ENCODE results near the gene CRYBB3. TPM values are rescaled to one million over a fixed set of nuclear protein-coding genes. Genes with fewer than 3 reads are reported as not detected.

CRYBB3 gene
- total and polyA plus RNA-seq, 2 of the 13 experiments (the other 11 are each of a cell fraction or from before 2014, with no cell fraction given), result 0.18 to 0.28 TPM

DNA sequence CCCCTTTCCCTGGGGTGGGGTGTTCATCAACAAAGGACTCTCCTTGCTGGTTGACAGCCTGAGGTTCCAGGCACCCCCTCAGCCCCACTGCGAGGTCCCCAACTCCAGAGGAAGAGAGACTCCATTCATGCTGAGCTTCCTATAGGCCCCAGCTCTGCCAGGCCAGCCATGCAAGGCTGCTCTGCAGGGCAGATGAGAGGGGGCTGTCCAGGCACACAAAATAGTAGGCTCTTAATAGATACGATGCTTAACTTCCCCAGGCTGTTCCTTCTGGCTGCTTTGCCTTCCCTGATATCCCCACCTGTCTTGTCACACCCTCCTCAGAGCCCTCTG, 45.0 kb upstream of the CRYBB3 start (continued):
- TF ChIP-seq SAFB2 (CRISPR knock-in tag; IDR thresholded peaks at IDR 0.05; ENCODE audit: borderline replicate concordance, low read depth), result no peak
- no peak for TF ChIP-seq KDM3A (CRISPR knock-in tag; IDR thresholded peaks at IDR 0.05; ENCODE audit: low read depth)
- no peak for TF ChIP-seq ZBTB3 (CRISPR knock-in tag; IDR thresholded peaks at IDR 0.05; ENCODE audit: borderline replicate concordance, low read depth)
- TF ChIP-seq POLR2AphosphoS5 (IDR thresholded peaks at IDR 0.05; ENCODE audit: low read depth, low read length), result no peak

DNA sequence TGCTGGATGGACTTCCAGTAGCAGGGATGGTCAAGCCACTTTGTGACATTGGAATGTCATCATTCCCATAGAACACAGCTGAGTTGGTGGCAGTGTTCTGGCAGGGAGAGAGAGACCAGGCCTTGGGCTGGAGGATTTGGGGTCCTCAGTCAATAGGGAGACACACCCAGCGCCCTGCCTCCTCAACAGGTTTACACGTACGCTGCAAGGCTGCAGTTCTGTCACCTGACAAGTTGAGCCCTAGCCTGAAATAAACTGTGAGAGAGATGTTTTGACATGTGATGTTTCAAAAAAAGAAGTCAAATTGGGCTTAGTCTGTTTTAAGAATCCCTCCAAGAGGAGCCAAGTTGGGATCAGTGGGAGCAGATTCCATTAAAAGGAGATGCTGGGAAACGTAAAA, 42.9 kb upstream of the CRYBB3 start:
- BruUV-seq (replicated peaks), result no TSS peak
- ATAC-seq, result no peak
- H3K9ac ChIP-seq (ENCODE audit: insufficient read depth, low read depth, low read length), result no peak overlapping the region
- H2AFZ ChIP-seq (ENCODE audit: low read length), result no peak overlapping the region
- no peaks in the 10 kb centered on the region for H3K9me3 ChIP-seq (ENCODE audit: low read length)
- in situ Hi-C loops (cut with HindIII; ENCODE audit: extremely low pct_ligation_motif_present, low pct_unique_long_range_greater_than_20kb) (no loop called here), intact Hi-C loops (cut with micrococcal nuclease; ENCODE audit: unreplicated experiment) (no loop called here)
- DNase-seq (ENCODE audit: low spot score), result no peak
- CTCF ChIA-PET (ENCODE audit: low intra/inter-chr PET ratio, low total read pairs), result no interaction called here
- WGBS (ENCODE audit: low lambda C conversion rate), result 93% methylated on average over 4 of the region's 4 CpGs
- H3K4me3 ChIP-seq (replicated peaks in 1 of 3; ENCODE audit: insufficient read depth in 1 of 3, low read depth in 2 of 3, low read length in 3 of 3), result no peak overlapping the region
- no peak for FAIRE-seq
- H3K36me3 ChIP-seq (replicated peaks in 1 of 2; ENCODE audit: control insufficient read depth in 1 of 2, insufficient read depth in 2 of 2, low read length in 2 of 2), result peaks cover 2 to 6% of the 10 kb centered on the region in 2 experiments; a peak in 1 of 5 replicates
- H3K27ac ChIP-seq (ENCODE audit: extremely low read length, insufficient read depth, low read length), result no peak overlapping the region
- no peaks in the 10 kb centered on the region for H3K79me2 ChIP-seq (ENCODE audit: insufficient read depth, low read length)
- peaks cover 16% of the 10 kb centered on the region for H4K20me1 ChIP-seq (ENCODE audit: insufficient read depth, low read length)
- POLR2A ChIA-PET, result no interaction called here
- H3K4me2 ChIP-seq (ENCODE audit: low read depth, low read length), result no peak overlapping the region
- H3K27me3 ChIP-seq (ENCODE audit: control insufficient read depth in 1 of 2, insufficient read depth in 2 of 2, low read length in 2 of 2), result no peaks in the 10 kb centered on the region
- H3K4me1 ChIP-seq (ENCODE audit: insufficient read depth, low read length), result peaks cover 12% of the 10 kb centered on the region
- TF ChIP-seq, protein P1, sequence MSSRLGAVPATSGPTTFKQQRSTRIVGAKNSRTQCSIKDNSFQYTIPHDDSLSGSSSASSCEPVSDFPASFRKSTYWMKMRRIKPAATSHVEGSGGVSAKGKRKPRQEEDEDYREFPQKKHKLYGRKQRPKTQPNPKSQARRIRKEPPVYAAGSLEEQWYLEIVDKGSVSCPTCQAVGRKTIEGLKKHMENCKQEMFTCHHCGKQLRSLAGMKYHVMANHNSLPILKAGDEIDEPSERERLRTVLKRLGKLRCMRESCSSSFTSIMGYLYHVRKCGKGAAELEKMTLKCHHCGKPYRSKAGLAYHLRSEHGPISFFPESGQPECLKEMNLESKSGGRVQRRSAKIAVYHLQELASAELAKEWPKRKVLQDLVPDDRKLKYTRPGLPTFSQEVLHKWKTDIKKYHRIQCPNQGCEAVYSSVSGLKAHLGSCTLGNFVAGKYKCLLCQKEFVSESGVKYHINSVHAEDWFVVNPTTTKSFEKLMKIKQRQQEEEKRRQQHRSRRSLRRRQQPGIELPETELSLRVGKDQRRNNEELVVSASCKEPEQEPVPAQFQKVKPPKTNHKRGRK (CRISPR knock-in tag; IDR thresholded peaks at IDR 0.05), result no peak
- TF ChIP-seq ERF (CRISPR knock-in tag; IDR thresholded peaks at IDR 0.05) (no peak), ZNF3 (CRISPR knock-in tag; IDR thresholded peaks at IDR 0.05) (no peak), RARG (CRISPR knock-in tag; IDR thresholded peaks at IDR 0.05; ENCODE audit: low read depth) (no peak), NPAS2 (CRISPR knock-in tag; IDR thresholded peaks at IDR 0.05; ENCODE audit: borderline replicate concordance) (no peak), ARID2 (CRISPR knock-in tag; IDR thresholded peaks at IDR 0.05; ENCODE audit: borderline replicate concordance) (no peak), ZNF12 (CRISPR knock-in tag; IDR thresholded peaks at IDR 0.05) (no peak), ISX (CRISPR knock-in tag; conservative IDR thresholded peaks at IDR 0.05) (no peak), ZBTB38 (CRISPR knock-in tag; IDR thresholded peaks at IDR 0.05) (no peak), GTF2F1 (IDR thresholded peaks at IDR 0.05; ENCODE audit: low read length) (no peak), ZSCAN22 (CRISPR knock-in tag; IDR thresholded peaks at IDR 0.05) (no peak), ZNF792 (CRISPR knock-in tag; IDR thresholded peaks at IDR 0.05) (no peak)
- TF ChIP-seq, protein P2, sequence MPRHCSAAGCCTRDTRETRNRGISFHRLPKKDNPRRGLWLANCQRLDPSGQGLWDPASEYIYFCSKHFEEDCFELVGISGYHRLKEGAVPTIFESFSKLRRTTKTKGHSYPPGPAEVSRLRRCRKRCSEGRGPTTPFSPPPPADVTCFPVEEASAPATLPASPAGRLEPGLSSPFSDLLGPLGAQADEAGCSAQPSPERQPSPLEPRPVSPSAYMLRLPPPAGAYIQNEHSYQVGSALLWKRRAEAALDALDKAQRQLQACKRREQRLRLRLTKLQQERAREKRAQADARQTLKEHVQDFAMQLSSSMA (CRISPR knock-in tag; IDR thresholded peaks at IDR 0.05), result no peak
- TF ChIP-seq, protein P3, sequence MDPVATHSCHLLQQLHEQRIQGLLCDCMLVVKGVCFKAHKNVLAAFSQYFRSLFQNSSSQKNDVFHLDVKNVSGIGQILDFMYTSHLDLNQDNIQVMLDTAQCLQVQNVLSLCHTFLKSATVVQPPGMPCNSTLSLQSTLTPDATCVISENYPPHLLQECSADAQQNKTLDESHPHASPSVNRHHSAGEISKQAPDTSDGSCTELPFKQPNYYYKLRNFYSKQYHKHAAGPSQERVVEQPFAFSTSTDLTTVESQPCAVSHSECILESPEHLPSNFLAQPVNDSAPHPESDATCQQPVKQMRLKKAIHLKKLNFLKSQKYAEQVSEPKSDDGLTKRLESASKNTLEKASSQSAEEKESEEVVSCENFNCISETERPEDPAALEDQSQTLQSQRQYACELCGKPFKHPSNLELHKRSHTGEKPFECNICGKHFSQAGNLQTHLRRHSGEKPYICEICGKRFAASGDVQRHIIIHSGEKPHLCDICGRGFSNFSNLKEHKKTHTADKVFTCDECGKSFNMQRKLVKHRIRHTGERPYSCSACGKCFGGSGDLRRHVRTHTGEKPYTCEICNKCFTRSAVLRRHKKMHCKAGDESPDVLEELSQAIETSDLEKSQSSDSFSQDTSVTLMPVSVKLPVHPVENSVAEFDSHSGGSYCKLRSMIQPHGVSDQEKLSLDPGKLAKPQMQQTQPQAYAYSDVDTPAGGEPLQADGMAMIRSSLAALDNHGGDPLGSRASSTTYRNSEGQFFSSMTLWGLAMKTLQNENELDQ (CRISPR knock-in tag; IDR thresholded peaks at IDR 0.05; ENCODE audit: borderline replicate concordance), result no peak
- TF ChIP-seq, protein P4, sequence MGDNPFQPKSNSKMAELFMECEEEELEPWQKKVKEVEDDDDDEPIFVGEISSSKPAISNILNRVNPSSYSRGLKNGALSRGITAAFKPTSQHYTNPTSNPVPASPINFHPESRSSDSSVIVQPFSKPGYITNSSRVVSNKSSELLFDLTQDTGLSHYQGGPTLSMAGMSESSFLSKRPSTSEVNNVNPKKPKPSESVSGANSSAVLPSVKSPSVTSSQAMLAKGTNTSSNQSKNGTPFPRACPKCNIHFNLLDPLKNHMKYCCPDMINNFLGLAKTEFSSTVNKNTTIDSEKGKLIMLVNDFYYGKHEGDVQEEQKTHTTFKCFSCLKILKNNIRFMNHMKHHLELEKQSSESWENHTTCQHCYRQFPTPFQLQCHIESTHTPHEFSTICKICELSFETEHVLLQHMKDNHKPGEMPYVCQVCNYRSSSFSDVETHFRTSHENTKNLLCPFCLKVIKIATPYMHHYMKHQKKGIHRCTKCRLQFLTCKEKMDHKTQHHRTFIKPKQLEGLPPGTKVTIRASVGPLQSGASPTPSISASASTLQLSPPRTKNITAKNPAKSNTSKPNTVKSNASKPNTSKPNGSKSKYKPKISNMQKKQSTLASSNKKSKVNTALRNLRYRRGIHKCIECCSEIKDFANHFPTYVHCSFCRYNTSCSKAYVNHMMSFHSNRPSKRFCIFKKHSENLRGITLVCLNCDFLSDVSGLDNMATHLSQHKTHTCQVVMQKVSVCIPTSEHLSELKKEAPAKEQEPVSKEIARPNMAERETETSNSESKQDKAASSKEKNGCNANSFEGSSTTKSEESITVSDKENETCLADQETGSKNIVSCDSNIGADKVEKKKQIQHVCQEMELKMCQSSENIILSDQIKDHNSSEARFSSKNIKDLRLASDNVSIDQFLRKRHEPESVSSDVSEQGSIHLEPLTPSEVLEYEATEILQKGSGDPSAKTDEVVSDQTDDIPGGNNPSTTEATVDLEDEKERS (CRISPR knock-in tag; IDR thresholded peaks at IDR 0.05), result no peak

All from HepG2 (cell line).